ENCODE data around the gene TMCC3.
"Not testable (repeated sequence)": the region's sequence is repeated elsewhere in the genome, so short reads cannot be mapped to it uniquely, and the experiment has no call there.

Gene TMCC3

DNA sequence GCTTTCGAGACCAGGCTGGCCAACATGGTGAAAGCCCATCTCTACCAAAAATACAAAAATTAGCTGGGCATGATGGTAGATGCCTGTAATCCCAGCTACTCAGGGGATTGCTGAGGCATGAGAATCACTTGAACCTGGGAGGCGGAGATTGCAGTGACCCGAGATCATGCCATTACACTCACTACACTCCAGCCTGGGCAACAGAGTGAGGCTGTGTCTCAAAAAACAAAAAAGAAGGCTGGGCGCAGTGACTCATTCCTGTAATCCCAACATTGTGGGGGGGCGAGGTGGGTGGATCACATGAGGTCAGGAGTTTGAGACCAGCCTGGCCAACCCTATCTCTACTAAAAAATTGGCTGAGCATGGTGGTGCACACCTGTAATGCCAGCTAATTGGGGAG lies 49.0 kb downstream of the TMCC3 start:
- DNase-seq (ENCODE audit: low spot score): not testable (repeated sequence)

DNA sequence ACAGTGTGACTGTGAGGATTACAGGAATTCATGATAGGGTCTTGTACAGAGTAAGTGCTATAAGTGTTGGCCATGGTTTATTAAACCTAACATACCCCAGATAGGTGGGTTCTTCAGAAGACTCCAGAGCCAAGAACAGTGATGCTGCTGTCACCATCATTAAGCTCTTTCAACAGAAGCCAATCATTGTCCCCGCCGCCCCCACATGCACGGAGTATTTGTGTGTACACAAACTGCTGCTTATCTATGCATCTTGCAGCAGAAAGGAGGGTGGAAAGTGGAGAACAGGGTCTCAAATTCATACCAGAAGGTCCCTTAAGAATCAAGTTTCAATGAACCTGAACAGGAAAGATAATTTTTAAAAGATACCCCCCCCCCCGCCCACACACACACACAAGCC lies 51.2 kb downstream of the TMCC3 start:
- no peak for DNase-seq (ENCODE audit: low spot score)

DNA sequence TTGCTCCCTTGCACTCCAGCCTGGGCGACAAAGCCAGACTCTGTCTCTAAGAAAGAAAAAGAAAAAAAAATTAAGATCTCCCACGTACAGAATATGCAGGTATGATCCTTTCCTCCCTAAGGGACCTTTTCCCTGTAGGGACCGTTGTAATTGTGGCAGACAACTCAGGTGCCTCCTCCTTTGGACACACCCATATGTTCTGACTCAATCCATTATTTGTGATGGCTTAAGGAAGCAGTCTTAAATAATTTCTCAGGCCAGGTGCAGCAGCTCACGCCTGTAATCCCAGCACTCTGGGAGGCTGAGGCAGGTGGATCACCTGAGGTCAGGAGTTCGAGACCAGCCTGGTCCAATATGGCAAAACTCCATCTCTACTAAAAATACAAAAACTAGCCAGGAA lies 53.1 kb downstream of the TMCC3 start:
- DNase-seq (ENCODE audit: low spot score): no peak

DNA sequence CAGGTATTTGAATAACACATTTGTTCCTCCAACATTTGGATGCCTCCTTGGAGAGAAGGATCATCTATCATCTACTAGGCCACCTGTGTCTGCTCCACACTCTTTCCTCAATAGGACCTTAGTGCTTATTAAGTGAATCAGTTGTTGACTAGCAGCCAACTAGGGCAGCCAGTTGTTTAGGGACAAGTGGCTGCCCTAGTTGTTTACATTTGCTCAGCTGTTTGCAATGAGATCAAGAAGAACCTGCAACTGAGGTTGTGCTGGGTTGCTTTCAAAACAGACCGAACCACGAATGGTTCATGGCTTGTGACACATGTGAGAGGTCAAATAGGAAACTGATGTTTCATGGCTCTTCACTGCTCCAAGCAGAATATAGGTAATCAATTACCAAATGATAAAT lies 53.8 kb downstream of the TMCC3 start:
- DNase-seq (ENCODE audit: low spot score): no peak

DNA sequence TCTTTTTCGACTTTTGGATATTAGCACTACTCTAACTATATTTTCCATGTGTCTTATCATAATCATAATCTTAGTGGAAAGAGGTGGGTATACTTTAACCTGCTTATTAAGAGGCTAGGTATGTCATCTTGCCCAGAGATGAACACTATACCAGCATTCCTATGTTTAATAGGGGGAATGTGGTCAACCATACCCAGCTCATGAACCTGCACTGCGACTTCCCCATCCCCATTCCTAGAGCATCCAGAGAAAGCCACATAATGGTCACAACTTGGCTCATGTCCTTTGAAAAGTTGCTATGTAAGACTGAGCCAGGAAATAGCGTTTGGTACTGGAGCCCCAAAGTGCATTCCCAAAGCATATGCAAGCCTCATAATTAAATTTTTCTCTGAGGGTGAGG lies 55.2 kb downstream of the TMCC3 start:
- DNase-seq (ENCODE audit: low spot score): no peak

DNA sequence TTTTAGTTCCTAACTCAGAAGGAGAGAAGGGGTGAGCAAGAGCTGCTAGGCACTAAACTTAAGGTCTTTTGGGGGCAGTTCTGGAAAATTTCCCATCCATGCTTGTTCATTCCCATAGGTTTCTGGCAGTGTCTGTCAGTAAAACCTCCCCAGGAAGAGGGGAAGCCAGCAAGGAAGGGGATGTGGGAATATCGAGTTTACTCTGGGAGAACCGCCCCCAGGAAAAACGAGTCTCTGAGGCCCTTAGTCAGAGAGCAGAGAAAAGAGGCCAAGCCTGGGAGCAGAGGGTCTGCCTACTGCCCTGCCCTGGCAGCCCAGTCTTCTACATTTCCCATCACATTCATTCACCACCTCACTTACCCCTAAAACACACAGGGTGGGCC lies 55.9 kb downstream of the TMCC3 start:
- no peak for DNase-seq (ENCODE audit: low spot score)

DNA sequence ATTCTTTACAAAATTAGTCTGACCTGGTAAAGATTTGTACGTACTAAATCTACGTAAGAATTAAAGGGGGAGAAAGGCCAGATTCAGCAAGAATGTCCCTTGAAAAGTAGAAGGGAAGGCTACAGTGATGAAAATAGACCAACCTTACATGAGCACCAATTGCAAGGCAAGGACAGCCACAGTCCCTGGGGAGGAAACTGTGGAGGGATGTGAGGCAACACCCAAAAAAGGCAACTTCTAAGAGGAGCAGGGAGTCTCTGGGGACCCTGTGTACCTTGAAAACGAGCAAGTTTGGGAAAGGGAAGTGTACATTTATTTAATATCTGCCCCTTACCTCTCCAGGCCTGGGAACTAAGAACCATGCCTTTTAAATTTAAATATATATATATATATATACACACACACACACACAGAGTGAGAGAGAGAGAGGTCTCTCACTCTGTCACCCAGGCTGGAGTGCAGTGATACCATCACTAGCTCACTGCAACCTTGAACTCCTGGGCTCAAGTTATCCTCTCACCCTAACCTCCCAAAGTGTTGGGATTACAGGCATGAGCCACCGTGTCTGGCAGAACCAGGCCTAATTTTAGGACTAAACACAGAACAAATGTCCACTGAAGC lies 56.4 kb downstream of the TMCC3 start:
- DNase-seq (ENCODE audit: low spot score): no peak

DNA sequence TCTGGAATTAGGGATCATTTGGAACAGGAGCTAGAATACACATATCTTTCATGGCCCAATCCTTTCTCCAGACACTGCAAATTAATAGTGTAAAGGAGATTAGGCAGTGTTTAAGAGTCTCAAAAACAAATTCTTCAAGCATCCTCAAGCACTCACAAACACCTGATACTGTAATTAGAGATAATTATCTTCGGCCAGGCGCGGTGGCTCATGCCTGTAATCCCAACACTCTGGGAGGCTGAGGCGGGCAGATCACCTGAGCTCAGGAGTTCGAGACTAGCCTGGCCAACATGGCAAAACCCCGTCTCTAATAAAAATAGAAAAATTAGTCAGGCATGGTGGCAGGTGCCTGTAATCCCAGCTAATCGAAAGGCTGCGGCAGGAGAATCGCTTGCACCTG lies 57.6 kb downstream of the TMCC3 start:
- DNase-seq (ENCODE audit: low spot score): not testable (repeated sequence)

DNA sequence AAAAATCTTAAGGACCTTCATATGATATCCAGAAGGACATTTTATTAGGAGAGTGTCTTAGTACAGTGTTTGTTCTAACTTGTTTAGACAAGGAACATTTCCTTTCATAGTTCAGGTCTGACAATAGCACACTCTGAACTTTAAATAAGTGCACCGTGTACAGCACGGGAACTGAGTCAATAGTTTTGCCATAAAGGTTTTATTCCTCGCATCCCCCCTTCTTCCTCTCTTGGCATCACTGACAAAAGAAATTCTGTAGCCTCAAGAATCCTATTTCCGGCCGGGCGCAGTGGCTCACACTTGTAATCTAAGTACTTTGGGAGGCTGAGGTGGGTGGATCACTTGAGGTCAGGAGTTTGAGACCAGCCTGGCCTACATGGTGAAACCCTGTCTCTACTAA lies 58.3 kb downstream of the TMCC3 start:
- DNase-seq (ENCODE audit: low spot score): no peak

DNA sequence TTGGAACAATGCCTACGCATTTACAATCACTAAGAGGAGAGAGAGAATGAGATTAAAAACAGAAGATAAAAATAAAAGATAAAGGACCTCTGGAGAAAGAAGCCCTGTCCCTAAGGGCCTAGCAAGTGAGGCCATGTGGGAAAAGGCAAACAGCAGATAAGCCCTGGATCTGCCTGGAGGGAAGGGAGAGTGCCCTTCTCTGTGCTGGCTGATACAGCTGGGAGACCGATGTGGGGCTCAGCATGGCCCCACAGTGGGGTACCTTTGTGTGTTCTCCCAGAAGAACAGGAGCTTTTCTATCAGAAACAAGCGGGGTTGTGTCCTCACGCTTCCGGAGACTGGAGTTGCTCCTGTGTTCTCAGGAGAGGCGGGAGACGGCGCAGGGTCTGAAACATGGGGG lies 59.9 kb downstream of the TMCC3 start:
- no peak for DNase-seq (ENCODE audit: low spot score)

DNA sequence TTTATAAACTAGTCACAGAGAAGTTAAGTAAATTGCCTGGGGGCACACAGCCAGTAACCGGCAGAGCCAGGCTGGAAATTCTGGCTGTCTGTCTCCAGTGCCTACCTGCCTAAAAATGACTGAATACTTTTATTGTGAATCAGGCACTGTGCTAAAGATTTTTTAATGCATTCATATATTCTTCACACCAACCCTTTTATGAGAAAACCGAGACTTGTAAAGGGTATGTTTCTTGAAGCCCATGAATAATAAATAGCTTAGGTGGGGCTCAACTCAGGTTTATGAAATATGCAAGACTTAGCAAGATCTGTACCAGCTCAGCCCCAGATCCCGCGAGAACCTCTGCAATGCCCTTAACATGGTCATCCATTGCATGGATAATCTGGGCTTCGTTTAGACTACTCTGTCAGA lies 60.8 kb downstream of the TMCC3 start:
- DNase-seq (ENCODE audit: low spot score): no peak

DNA sequence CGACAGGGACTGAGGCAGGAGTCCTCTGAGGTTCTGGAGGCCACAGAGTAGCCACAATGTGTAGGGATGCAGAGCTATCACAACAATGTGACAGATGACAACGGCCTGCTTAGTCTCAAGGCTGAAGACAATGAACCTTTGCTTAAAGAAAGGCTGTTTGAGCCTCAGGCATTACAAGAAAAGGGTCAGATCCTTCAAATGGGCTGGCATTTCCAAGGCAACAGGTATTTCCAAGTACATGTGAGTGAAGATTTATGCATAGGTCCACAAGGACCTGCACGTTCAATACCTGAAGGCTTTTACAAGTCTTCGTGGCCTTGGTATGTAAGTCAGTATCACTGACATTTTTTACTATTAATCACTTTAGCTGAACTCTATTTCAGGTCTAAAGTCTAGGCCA lies 62.0 kb downstream of the TMCC3 start:
- DNase-seq (ENCODE audit: low spot score): no peak

DNA sequence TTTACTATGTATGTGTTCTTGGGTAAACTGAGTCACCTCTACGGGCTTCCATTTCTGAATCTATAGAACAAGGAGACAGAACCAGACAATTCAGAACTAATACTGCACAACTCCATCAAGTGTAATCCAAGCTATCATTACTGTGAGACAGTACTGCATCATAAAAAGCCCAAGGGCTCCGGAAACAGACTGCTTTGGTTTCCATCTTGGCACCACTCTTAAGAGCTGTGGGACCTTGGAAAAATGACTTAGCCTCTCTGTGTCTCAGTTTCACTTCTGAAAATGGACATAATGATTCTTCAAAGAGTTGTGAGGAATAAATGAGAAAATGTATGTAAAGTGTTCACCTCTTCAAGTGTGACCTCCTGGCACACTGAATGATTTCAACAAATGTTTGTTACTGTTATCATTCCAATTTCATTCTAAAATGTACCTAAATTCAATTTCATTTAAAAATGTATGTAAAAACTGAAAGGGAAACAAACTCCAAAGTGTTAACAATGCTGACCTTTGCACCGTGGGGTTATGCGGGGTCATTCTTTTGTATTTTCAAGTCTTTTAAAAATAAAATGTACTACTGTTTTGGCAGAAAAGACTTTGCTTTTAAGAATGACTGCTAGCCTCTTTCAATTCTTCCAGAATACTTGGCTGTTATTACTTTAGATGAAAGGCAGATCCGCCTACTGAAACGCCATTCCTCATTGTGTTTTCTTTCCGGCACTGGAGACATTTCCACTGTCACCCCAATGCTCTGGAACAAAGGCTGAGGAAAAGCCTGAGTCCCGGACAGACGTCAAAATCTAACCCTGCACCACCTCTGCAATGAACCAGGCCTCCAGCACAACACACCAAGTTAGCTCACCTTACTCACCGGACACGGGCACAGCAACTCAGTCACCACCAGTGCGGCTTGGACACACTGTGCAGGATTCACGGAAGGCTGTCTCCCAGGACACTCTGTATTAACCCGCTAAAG lies 62.8 kb downstream of the TMCC3 start:
- no peak for DNase-seq (ENCODE audit: low spot score)

DNA sequence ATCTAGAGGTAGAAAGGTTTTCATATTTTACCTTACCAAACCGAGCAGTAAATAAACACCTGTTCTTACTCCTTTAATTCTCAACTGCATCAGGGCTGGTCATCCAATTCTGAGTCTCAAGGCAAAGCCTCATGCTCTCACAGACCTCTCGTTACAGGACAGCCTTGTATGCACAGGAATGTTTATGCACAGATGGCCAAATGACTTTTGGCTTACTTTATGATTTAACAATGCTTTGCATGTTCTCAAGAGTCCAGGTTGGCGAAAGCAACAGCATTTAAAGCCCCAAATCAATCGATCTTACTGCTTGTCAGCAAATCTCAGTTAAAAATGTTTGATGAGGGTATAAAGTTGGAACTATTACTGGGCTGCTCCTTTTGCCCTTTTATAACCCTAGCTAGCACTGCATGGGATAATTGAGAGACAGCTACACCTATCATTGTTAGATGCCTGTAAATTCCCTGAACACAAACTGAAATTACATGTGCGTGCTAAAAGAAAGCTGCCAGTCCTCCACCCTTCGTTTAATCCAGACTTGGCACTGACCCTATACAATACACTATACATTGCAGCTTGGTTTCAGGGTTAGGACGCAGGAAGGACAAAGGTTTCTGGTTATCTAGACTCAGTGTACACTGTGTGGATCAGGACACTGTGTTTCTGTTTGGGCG lies 63.6 kb downstream of the TMCC3 start:
- no peak for DNase-seq (ENCODE audit: low spot score)

DNA sequence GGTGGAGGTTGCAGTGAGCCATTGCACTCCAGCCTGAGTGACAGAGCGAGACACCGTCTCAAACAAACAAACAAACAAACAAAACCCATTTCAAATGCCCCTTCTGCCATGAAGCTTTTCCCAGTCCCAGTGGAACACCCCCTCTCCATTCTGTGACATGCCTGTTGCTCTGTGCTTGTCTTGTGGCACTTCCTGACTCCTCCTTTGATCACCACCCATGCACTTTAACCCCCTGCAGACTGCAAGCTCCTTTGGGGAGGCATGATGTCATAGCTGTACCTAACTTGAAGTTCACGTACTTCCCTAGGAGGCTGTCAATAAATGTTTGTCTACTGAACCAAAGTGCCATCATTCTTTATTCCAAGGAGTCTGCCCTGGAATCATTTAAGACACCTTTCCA lies 64.7 kb downstream of the TMCC3 start:
- DNase-seq (ENCODE audit: low spot score): no peak

DNA sequence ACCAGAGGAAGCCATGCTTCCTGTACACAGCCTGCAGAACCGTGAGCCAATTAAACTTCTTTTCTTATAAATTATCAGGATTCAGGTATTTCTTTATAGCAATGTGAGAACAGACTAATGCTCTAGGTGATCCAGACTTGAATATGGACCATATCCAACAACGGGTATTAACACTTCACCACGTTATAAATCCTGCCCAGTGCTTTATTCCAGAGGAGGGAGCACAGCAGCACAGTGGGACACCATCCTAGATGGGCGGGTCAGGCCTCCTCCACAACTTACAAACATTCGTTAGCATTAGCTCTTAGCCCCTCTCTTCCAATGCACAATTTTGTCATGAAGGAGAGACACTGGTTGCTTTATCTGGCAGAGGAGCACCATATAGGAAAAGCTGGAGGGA lies 66.0 kb downstream of the TMCC3 start:
- DNase-seq (ENCODE audit: low spot score): no peak

DNA sequence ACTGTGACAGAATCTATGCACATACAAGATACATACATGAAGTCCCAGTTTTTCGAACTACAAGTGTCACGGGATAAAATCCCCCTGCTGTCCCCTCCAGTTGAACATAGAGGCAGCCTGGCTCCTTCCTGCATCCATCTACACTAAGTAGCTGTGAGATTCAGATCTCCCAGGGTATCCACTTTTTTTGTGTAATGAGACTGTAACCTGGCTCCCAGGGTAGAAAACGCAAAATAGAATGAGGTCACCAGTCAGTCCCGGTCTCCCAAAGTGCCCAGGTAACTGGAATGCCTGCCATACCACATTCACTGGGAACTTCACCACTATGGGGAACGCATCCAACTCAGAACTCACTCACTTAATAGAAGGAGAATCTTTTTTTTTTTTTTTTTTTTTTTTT lies 67.8 kb downstream of the TMCC3 start:
- no peak for DNase-seq (ENCODE audit: low spot score)

DNA sequence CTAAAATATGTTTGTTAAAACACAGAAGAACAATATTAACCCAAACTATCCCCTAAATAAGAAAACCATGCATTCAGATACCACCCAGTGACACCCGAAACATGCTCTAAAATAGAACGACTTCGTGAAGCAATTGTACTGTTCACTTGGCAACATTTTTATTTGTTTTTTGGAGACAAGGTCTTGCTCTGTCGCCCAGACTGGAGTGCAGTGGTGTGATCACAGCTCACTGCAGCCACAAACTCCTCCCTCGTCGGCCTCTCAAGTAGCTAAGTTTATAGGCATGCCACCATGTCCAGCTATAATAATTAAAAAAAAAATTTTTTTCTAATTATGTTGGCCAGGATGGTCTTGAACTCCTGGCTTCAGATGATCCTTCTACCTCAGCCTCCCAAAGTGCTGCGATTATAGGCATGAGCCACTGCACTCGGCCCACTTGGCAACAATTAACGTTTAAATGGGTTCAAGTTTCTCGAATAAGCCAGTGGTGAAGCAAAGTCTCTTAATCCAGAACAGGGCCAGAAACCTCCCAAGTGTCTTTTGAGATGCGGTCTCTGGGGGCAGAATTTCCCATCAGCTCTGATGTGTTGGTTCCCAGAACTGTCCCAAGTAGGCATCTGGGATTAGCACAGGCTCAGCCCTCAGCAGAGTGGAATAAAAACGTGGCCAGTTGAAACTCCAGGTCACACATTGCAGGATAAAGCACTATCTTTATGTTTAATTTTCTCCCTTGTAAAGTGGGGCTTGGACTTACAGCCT lies 74.5 kb downstream of the TMCC3 start:
- no peak for DNase-seq (ENCODE audit: low spot score)

DNA sequence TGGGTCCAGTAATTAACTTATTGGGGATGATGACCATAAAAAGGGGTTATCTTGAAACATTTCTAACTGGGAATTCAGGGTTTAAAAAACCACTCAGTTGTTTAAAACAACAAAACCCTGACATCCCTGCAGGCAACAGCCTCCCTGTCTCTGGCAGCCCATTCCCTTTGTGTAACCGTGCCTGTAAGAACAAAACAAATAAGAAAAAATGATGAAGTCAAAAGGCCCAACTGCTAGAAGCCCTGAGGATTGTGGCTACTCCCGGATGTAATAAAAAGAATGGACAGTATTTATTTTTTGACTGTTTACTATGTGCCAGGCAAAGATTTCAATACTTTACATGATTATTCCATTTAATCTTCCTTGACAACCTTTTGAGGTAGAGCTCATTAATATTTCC lies 75.3 kb downstream of the TMCC3 start:
- no peak for DNase-seq (ENCODE audit: low spot score)

DNA sequence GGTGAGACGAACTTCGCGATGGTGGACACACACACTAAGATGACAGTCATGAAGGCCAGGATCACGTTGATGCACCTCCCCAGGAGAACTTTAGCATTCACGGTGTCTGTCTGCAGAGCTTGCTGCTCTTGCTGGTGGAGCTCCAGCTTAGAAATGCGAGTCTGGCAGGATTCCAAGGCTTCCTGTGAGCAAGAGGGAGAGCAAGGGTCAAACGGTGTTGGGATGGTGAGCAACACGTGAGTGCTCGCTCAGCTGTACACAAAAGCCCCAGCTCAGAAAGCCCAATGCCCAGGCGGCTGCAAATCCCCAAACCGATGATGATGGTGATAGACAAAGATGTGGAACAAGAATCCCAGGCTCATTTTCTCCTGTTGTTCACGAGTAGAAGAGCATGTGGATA lies 78.8 kb downstream of the TMCC3 start:
- no peak for DNase-seq (ENCODE audit: low spot score)

DNA sequence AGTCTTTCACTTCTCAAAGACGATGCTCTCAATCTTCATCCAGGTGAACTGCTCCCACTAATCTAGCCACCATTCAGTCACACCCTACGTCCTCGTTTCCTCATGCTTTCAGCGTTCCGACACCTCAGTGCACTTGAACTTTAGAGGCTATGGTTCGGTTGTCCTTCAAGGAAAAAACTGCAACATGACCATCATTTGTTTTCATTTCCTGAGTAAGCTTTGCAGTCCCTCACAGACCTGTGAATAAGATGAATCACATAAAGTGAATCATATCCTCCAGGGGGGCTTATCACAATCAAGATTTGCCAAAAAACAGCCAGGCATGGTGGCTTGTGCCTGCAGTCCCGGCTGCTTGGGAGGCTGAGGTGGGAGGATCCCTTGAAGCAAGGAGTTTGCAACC lies 80.2 kb downstream of the TMCC3 start:
- no peak for DNase-seq (ENCODE audit: low spot score)

DNA sequence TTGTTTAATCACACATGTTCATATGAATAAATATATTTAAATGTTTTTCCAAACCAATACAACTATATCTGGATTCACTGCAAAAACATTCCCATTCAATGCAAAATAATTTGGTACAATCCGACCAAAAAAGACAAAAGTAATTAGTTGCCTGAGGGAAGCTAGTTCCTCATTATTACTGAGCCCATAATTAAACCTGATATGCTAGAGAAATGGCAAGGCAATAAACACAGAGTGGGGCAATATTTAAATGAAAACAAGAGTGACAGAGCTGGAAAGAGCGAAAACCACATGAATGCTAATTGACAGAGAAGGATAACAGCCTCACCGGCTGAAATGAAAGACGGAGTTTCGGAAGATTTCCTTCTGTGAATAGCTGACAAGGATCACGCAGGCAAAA lies 82.6 kb downstream of the TMCC3 start:
- no peak for DNase-seq (ENCODE audit: low spot score)
